ENCODE measurements around the gene CPNE8. TPM values are rescaled to one million over a fixed set of nuclear protein-coding genes. Genes with fewer than 3 reads are reported as not detected.
"Not testable (repeated sequence)": the region's sequence is repeated elsewhere in the genome, so short reads cannot be mapped to it uniquely, and the experiment has no call there.

Gene CPNE8
- total RNA-seq, 1 experiment from 2014 or later, result 14.5 TPM

DNA sequence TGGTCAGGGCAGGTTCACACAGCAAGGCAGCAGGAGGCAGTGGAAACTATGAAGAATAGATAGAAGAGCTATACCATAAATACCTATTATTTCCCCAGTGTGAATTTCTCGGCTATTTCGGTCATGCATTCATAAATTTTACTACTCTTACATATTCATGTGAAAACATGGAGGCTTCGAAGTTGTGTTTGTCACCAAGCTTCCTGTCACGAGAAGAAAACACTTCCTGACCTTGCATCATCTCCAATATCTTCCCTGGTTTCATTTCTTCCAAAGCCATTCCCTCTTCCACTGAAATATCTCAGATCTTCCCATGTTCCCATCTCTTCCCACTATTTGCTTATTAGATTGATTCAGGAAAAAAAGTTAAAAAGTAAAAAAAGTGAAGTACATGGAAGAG lies 80.4 kb downstream of the CPNE8 start:
- no peak for DNase-seq (ENCODE audit: low read depth)

DNA sequence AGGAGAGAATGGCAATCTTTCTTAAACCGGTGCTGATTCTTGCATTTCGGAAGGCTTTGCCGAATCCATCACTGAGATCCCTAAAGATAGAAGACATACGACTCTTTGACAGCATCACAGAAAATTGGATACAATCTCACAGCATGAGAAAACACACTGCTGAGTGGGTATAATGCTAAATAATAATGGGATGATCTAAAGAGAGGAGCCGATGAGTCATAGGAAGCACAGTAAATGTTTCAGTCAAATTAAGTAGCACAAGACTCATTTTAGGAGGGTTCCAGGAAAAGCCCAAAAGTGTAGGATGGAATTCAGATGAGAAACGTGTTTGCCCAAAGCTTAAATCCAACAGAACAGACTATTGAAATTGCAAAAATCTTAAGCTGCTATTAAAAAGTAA lies 81.7 kb downstream of the CPNE8 start:
- DNase-seq (ENCODE audit: low read depth), result peak; percentile 40

DNA sequence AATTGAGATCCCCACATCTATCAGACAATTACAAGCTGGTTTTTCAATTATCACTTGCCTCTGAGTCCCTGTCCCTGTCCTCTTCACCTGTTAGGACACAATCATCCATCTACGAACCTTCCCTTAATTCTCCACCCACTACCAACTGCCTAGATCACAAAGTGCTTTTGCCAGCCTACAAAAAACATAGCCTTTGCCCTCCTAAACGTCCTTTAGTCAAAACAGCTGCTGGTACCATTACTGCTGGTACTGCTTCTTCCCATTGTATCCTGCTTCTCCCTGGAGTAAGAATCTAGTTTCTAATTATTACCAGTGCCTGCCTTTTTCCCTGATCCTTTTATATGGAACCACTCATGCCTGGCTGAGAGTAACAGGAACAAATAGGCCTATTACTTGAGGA lies 82.1 kb downstream of the CPNE8 start:
- no peak for DNase-seq (ENCODE audit: low read depth)

DNA sequence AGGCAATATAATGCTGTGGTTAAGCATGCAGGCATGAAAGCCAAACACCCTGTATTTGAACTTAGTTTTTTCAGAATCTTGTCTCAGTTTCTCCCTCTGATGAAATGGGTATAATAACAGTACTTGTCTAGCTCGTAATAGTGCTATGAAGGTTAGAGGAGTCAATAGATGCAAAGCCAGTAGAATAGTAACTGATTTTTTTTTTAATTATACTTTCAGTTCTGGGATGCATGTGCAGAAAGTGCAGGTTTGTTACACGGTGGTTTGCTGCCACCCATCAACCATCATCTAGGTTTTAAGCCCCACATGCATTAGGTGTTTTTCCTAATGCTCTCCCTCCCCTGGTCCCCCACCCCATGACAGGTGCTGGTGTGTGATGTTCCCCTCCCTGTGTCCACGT lies 87.4 kb downstream of the CPNE8 start:
- DNase-seq (ENCODE audit: low read depth), result no peak

DNA sequence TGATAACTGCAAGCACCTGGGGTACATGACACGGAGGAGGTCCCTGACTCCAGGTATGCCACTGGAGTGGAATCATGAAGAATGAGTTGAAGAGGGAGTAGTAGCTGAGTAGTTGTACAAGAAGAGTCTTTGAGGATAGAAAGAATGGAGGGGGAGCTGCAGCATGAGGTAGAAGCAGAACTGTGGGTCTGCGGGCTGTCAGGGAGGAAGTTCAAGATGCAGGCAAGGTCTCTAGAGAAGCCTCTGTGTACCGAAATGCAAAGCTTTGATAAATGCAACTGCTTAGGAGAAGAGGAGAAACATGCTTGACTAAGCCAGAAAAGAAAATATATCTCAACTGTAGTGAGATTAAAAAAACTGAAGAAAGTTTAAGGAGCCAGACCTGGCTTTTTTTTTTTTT lies 91.5 kb downstream of the CPNE8 start:
- DNase-seq (ENCODE audit: low read depth), result no peak

DNA sequence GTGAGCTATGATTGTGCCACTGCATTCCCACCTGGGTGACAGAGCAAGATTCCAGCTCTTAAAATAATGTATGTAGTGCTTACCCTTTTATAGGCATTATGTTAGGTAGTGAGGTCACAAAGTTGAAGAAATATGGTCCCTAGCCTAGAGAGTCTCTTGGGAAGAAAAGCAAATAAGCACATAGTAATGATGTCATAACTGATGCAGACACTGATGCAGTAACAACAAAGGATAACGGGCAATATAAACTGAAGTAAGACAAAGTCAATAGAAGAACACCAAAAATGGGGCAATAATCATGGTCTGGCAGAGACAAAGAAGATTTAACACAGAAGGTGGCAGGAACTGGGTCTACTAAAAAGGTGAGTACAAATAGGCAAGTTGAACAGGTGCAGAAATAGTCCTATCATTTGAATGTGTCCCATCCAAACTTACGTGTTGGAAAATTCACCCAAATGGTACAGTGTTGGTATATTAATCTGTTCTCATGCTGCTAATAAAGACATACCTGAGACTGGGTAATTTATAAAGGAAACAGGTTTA lies 93.5 kb downstream of the CPNE8 start:
- DNase-seq (ENCODE audit: low read depth), result no peak

DNA sequence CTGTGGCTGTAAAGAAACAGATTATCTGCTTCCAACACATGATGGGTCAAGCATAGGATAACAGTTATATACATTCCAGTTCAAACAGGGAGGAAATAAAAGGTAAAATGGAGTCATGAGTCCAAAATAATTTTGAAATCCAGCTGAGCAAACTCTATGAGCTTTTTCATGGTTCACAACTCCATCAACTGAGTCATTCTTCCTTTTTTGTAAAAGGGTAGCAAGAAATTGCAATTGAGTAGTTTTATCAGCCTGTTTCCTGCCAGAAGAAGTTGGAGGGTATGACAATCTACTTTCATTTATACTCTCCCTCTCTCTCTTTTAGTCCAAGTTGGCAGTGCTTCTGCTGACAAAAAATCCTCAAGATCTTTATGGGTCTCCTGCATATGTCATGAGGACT lies 95.6 kb downstream of the CPNE8 start:
- DNase-seq (ENCODE audit: low read depth), result no peak

DNA sequence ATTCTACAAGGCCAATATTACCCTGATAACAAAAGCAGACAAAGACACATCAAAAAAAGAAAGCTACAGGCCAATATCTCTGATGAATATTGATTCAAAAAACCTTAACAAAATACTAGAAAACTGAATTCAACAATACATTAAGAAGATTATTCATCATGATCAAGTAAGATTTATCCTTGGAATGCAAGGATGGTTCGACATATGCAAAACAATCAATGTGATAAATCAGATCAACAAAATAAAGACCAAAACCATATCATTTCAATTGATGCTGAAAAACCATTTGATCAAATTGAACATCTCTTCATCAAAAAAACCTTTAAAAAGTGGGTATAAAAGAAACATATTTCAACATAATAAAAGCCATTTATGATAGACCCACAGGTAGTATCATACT lies 117.3 kb downstream of the CPNE8 start:
- no peak for DNase-seq (ENCODE audit: low read depth)

DNA sequence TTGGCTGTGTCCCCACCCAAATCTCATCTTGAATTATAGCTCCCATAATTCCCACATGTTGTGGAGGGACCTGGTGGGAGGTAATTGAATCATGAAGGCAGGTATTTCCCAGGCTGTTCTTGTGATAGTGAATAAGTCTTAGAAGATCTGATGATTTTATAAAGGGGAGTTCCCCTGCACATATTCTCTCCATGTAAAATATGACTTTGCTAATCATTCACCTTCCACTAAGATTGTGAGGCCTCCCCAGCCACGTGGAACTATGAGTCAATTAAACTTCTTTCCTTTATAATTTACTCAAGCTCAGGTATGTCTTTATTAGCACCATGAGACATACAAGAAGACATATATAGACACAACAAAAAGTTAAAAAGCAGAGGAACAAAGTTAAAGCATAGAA lies 120.0 kb downstream of the CPNE8 start:
- no peak for DNase-seq (ENCODE audit: low read depth)

DNA sequence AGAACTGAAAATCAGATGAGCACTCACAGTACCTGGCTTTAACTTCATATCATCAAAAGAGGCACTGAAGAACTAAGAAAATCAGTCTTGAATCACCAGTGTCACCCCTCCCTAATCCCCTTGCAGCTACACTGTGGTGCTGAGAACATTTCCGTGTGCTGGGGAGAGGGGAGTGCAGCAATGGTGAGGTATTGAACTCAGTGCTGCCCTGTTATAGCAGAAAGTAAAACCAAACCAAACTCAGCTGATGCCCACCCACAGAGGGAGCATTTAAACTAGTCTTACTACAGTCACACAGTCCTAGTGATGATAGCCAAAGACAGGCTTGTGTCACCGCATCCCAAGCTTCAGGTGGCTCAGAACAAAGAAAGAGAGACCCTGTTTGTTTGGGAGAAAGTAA lies 122.1 kb downstream of the CPNE8 start:
- DNase-seq (ENCODE audit: low read depth), result no peak

DNA sequence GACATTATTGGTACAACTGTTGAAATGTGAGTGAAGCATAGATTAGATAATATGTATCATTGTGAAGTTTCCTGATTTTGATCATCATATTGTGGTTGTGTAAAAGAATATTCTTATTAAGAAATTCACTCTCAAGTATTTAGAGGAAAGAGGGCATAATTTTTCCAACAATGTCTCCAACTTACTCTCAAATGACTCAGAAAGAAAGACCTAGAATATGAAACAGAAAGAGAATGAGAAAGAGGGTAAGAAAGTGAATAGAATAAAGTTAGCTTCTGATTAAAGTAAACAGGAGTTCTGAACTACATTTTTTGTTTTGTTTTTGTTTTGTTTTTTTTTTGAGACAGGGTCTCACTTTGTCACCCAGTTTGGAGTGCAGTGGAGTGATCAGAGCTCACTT lies 123.0 kb downstream of the CPNE8 start:
- DNase-seq (ENCODE audit: low read depth), result no peak

DNA sequence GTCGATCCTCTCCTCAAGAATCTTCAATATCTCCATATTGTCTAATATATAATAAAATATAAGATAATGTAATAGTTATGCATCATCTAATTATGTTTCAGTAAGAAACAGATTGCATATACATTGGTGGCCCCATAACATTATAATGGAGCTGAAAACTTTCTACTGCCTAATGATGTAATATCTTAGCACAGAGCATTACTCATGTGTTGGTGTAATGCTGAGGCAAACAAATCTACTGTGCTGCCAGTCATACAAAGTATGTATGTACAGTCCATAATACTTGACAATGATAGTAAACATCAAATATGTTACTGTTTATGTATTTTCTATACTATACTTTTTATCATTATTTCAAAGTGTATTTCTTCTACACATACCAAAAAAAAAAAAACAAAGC lies 128.7 kb downstream of the CPNE8 start:
- no peak for DNase-seq (ENCODE audit: low read depth)

DNA sequence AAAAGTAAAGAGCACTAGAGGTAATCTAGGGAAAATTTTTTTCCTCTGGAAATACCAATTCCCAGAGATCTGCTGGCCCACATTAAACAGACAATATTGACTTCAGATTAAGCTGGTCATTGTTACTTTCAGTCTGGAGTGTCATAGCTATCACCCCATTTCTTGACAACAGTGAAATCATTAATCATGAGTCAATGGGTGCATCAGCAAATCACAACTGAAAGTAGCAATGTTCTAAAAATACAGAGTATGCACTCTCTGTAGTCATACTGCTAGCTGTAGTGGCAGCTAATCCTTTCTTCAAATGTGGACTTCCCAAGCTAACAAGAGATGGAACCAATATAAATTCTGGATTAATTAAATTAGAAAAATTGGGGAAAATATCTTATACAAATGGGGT lies 129.9 kb downstream of the CPNE8 start:
- DNase-seq (ENCODE audit: low read depth), result no peak

DNA sequence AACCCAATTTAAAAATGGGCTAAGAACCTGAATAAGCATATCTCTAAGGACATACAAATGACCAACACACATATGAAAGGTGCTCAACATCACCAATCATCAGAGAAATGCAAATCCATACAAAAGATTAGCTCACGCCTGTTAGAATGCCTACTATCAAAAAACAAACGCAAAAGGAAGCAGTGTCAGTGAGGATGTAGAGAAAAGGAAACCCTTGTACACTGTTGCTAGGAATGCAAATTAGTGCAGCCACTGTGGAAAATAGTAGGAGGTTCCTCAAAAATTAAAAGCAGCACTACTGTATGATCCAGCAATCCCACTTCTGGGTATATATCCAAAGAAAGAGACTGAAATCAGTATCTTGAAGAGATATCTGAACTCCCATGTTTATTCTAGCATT lies 133.0 kb downstream of the CPNE8 start:
- no peak for DNase-seq (ENCODE audit: low read depth)

DNA sequence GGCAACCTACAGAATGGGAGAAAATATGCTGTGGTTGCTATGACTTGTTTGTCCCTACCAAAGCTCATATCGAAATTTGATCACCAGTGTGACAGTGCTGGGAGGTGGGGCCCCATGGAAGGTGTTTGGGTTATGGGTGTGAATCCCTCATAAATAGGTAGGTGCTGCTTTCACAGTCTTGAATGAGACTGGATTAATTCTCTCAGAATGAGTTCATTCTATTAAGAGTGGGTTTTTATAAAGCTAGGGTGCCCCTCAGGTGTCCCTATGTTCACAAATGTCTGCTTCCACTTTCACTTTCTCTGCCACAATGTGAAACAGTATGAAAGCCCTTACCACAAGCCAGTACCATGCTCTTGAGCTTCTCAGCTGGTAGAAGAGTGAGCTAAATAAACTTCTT lies 133.5 kb downstream of the CPNE8 start:
- peak; percentile 37 for DNase-seq (ENCODE audit: low read depth)

DNA sequence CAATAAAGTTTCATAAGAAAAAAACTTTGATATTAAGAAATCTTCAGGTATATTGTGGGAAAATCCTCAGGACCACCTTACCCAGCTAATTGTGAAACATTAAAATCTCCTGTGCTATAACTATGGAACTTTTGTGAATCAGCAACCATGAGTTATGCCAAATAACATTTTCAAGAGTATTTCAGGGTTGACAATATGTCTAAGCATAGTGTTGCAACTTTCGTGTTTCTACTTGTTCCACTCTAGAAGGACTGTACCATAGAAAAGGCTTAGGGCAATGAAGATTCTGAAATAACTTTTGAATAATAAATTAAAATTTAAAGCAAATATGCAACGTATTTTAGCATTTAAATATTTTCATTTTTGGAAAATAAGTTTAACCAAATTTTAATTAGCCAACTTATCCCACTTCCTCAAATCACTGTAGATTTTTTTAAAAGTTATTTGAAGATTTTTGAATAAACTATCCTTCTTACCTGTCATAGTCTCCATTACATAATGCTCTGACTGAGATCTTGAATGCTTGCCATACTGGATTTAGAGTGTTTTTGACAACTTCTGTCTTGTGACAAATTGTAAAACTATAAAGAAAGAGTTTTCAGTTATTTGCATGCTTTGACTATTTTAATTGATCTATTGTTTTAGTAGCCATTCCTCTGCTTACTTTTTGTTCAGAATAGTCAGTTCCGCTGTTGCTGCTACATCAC lies 143.6 kb downstream of the CPNE8 start:
- DNase-seq (ENCODE audit: low read depth), result no peak

DNA sequence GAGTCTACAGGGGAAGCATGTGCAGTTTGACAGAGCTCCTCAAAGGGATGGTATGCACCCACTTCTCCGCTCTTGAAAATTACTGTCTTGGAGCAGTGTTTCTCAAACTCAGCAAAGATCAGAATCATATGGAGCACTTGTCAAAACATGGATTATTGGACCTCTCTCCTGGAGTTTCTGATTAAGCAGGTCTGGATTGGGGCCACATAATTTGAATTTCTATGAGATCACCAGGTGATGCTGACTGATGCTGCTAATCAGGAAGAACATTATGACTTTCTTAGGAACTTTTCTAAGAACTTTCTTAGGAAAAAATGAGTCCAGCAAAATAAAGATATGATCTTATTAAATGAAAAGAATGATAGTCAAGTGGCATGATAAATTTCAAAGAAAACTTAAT lies 144.3 kb downstream of the CPNE8 start:
- no peak for DNase-seq (ENCODE audit: low read depth)

DNA sequence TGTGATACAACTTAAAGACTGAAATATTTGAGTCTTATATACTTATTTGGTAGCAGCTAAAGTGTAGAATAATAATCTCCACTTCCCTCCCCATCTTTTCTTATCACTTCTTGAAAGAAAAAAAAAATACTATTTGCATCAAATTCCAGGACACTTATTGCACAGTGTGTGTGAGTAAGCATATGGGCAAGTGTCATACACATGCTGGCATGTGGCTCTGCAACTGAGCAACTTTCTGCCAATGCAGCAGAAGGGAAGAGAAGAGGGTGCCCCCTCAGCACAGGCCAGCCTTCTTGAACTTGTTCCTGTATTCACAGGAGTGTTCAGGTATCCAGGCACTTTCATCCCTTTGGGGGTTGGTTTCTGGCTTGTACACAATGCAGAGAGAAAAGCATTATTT lies 145.8 kb downstream of the CPNE8 start:
- no peak for DNase-seq (ENCODE audit: low read depth)

DNA sequence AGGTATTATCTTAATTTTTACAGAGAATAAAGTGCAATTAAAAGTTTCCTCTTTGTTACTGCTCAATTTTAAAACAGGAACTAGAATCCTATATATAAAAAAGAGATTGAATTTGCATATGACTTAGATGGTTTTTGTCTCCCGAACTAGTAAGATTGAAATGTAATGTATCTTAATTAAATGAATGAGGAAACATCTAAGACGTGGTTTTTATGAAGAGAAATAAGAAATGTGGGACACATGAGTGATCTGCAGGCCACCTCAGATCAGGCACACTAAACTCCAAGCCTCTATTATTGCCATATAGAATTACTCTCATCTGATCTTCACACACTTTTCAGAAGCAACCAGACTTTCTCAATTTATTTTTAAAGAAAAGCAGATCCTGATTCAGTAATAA lies 158.6 kb downstream of the CPNE8 start:
- no peak for DNase-seq (ENCODE audit: low read depth)

DNA sequence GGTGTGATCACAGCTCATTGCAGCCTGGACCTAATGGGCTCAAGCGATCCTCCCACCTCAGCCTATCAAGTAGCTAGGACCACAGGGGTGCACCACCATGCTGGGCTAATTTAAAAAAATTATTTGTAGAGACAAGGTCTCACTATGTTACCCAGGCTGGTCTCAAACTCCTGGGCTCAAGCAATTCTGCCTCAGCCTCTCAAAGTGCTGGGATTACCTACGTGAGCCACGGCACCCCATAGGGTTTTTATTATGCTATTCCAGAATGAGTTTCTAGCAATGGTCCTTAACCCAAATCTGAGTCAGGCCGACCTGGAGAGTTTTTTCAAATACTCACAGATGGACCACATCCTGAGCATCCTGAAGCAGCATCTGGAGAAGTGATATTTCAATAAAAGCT lies 159.8 kb downstream of the CPNE8 start:
- DNase-seq (ENCODE audit: low read depth), result no peak

DNA sequence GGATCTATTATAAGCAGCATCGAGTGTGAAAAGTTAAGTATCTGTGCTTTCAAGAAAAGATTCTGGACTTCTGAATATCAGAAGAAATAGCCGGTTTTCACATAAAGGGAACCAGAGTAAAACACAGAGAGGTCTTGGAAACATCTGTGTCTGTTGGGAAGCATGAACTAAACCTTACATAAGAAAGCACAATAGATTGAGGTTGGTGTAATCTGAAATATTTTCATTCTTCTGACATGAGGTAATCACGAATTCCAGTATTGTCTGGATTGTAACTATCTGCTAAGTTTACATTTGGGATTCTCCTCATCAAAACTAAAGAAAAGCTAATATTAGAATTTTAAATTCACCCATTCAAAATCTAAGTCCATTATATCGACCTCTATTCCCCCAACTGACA lies 161.3 kb downstream of the CPNE8 start:
- no peak for DNase-seq (ENCODE audit: low read depth)

DNA sequence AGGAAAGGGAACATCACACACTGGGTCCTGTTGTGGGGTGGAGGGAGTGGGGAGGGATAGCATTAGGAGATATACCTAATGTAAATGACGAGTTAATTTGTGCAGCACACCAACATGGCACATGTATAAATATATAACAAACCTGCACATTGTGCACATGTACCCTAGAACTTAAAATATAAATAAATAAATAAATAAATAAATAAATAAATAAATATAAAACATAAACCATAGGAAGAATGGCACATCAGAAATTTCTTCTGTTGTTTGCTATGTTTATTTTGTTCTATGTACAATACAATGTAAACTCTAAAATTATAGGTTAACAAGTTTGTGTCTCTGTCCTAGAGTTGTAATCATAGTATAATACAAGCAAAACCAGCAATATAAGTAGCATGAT lies 162.9 kb downstream of the CPNE8 start:
- DNase-seq (ENCODE audit: low read depth), result not testable (repeated sequence)

DNA sequence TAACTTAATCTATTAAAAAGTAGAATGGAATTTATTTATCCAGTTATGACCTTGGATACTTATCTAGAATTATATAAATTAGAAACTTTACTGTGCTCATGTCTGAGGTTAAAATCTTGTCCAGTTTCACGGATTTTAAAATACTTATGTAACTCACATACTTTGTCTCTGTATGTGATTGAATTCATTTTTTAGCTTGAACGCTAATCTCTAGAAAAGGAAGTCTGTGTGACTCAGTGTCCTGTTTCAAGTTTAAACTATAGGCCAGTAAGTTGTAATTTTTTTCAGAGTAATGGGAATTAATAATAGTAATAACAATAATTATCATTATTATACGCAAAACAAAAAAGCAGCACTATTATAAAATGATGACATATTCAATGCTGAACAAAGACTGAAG lies 168.6 kb downstream of the CPNE8 start:
- no peak for DNase-seq (ENCODE audit: low read depth)

DNA sequence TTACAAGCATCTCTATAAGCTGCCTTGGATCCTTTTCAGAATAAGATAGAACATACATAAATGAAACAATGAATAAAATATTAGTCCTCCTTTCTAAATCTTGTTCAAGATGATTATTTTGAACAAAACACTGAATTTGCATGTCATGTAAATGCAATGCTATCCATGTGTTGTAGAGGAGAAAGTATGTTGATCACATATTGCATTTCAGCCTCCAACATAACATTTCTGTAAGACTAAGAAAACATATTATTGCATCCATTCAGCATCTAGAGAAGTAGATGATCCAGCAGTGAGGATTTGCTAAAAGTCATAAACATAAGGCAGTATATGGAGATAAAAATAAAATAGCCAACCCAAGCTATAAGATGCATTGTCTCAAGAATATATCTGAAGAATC lies 172.6 kb downstream of the CPNE8 start:
- DNase-seq (ENCODE audit: low read depth), result no peak
